SK-N-SH (cell line): ENCODE results near the gene ABCC4. TPM values are rescaled to one million over a fixed set of nuclear protein-coding genes. Genes with fewer than 3 reads are reported as not detected.

Experiments used
- CTCF ChIA-PET: fragments of 300-600, 350-600 bp; formaldehyde crosslinking; extraction: SDS; loops from one replicate; lab custom pipeline; 2021; lab: Yijun Ruan, JAX
- POLR2A ChIA-PET: fragments of 350-600 bp; sonication (Branson Sonifier 250); formaldehyde crosslinking; extraction: SDS; loops from one replicate; lab custom pipeline; 2020; ENCODE audit warnings: antibody characterized with exemption, inconsistent platforms; lab: Yijun Ruan, JAX
- DNase-seq: peaks from one replicate; pipeline ENCODE4 v3.0.0; 2012
- H2AFZ ChIP-seq: fragments of 200-600 bp; sonication (generic); 2 replicates; pipeline ENCODE4 v1.8.1; 2016; ENCODE audit warnings: antibody characterized with exemption, mild to moderate bottlenecking, low read depth
- H3F3A ChIP-seq: fragments of 200-600 bp; sonication (generic); replicated peaks from 2 replicates; pipeline ENCODE3; 2016; ENCODE audit warnings: antibody characterized with exemption, mild to moderate bottlenecking; ENCODE audit not compliant: insufficient read depth
- H3K27ac ChIP-seq, 2 experiments: fragments of 200-500 bp in 1 of 2; fragments of 200-600 bp in 1 of 2; sonication (Bioruptor generic) in 1 of 2; sonication (generic), shearing (Covaris generic) in 1 of 2; 2 replicates each; pipeline versions ENCODE4 v1.5.1 to v1.6.1; 2014 to 2016; ENCODE audit warnings: low read depth in 2 of 2, inconsistent platforms in 1 of 2, low read length in 1 of 2, mild to moderate bottlenecking in 1 of 2, mixed read lengths in 1 of 2
- H3K27me3 ChIP-seq: fragments of 200-600 bp; sonication (generic), shearing (Covaris generic); 2 replicates; pipeline ENCODE4 v1.6.1; 2016; ENCODE audit warnings: mixed run types; ENCODE audit not compliant: insufficient read depth
- H3K36me3 ChIP-seq, 2 experiments: fragments of 200-500 bp in 1 of 2; fragments of 200-600 bp in 1 of 2; sonication (Bioruptor generic) in 1 of 2; sonication (generic) in 1 of 2; replicated peaks in 1 of 2; 2 replicates each; pipeline versions ENCODE3 to v1.5.1; 2014 to 2016; ENCODE audit warnings: low read length in 1 of 2, mild to moderate bottlenecking in 1 of 2; ENCODE audit not compliant: insufficient read depth in 2 of 2, control insufficient read depth in 1 of 2
- H3K4me1 ChIP-seq, 2 experiments: fragments of 200-500 bp in 1 of 2; fragments of 200-600 bp in 1 of 2; sonication (Bioruptor generic) in 1 of 2; sonication (generic), shearing (Covaris generic) in 1 of 2; 2 replicates each; pipeline versions ENCODE4 v1.5.1 to v1.6.1; 2014 to 2016; ENCODE audit warnings: low read depth in 1 of 2, low read length in 1 of 2, mixed run types in 1 of 2; ENCODE audit not compliant: insufficient read depth in 2 of 2, control insufficient read depth in 1 of 2
- H3K4me2 ChIP-seq: fragments of 200-600 bp; sonication (generic), shearing (Covaris generic); 2 replicates; pipeline ENCODE4 v1.6.1; 2017; ENCODE audit warnings: mixed run types
- H3K4me3 ChIP-seq, 2 experiments: fragments of 200-500 bp in 1 of 2; fragments of 200-600 bp in 1 of 2; sonication (Bioruptor generic) in 1 of 2; sonication (generic), shearing (Covaris generic) in 1 of 2; 2 replicates each; pipeline versions ENCODE4 v1.5.1 to v1.8.1; 2014 to 2016; ENCODE audit warnings: low read depth in 2 of 2, inconsistent platforms in 1 of 2, low read length in 1 of 2, mild to moderate bottlenecking in 1 of 2, mixed read lengths in 1 of 2, moderate library complexity in 1 of 2
- H3K79me2 ChIP-seq: fragments of 200-600 bp; sonication (generic); 2 replicates; pipeline ENCODE4 v1.8.1; 2017; ENCODE audit warnings: mild to moderate bottlenecking; ENCODE audit not compliant: insufficient read depth
- H3K9ac ChIP-seq: fragments of 200-600 bp; sonication (generic); 2 replicates; pipeline ENCODE4 v1.6.1; 2017; ENCODE audit warnings: mixed run types
- H3K9me2 ChIP-seq: fragments of 200-600 bp; sonication (generic); 2 replicates; pipeline ENCODE4 v1.6.1; 2017; ENCODE audit warnings: mixed run types
- H3K9me3 ChIP-seq: fragments of 200-600 bp; sonication (generic); 2 replicates; pipeline ENCODE4 v1.6.1; 2017; ENCODE audit warnings: mixed run types, mild to moderate bottlenecking, moderate library complexity
- H4K20me1 ChIP-seq: fragments of 200-600 bp; sonication (generic); 2 replicates; pipeline ENCODE4 v1.6.1; 2017; ENCODE audit warnings: mild to moderate bottlenecking, mixed run types; ENCODE audit not compliant: insufficient read depth
- CHD2 ChIP-seq: fragments of 150-350 bp; IDR thresholded peaks from 2 replicates; pipeline ENCODE4 v1.6.1; 2018; ENCODE audit warnings: low read length; ENCODE audit not compliant: partially characterized antibody
- EP300 ChIP-seq, 2 experiments: IDR thresholded peaks; 2 replicates each; pipeline versions ENCODE4 v1.4.0 to v1.6.1; 2012; ENCODE audit warnings: borderline replicate concordance in 1 of 2, low read depth in 1 of 2, low read length in 1 of 2
- EZH2phosphoT487 ChIP-seq: fragments of 200-600 bp; sonication (generic); IDR thresholded peaks from 2 replicates; pipeline ENCODE4 v1.6.1; 2017; ENCODE audit warnings: low read depth, mixed run types, mild to moderate bottlenecking, antibody characterized with exemption, moderate library complexity, borderline replicate concordance
- FOSL2 ChIP-seq: IDR thresholded peaks from 2 replicates; pipeline ENCODE4 v1.4.0; 2012; ENCODE audit warnings: low read depth, mild to moderate bottlenecking, moderate library complexity, borderline replicate concordance
- FOXM1 ChIP-seq: IDR thresholded peaks from 2 replicates; pipeline ENCODE4 v1.4.0; 2012; ENCODE audit warnings: low read depth, mild to moderate bottlenecking
- MXI1 ChIP-seq: IDR thresholded peaks from 2 replicates; pipeline ENCODE4 v1.6.1; 2012; ENCODE audit warnings: mild to moderate bottlenecking, low read depth, low read length, improper control_type of control experiment
- POLR2AphosphoS5 ChIP-seq: IDR thresholded peaks from 2 replicates; pipeline ENCODE4 v1.6.1; 2012; ENCODE audit warnings: low read depth, low read length
- RFX5 ChIP-seq: IDR thresholded peaks from 2 replicates; pipeline ENCODE4 v1.6.1; 2012; ENCODE audit warnings: mild to moderate bottlenecking, improper control_type of control experiment, low read length
- SIN3A ChIP-seq: IDR thresholded peaks from 2 replicates; pipeline ENCODE4 v1.6.1; 2012; ENCODE audit warnings: low read depth, mild to moderate bottlenecking, low read length, moderate library complexity, borderline replicate concordance
- TAF1 ChIP-seq: IDR thresholded peaks from 2 replicates; pipeline ENCODE4 v1.6.1; 2012; ENCODE audit warnings: low read depth, mild to moderate bottlenecking, low read length, moderate library complexity, borderline replicate concordance
- USF1 ChIP-seq: IDR thresholded peaks from 2 replicates; pipeline ENCODE4 v1.4.0; 2012; ENCODE audit warnings: low read depth, borderline replicate concordance
- YY1 ChIP-seq: IDR thresholded peaks from 2 replicates; pipeline ENCODE4 v1.4.0; 2012; ENCODE audit warnings: low read depth, mild to moderate bottlenecking
- ZBTB33 ChIP-seq: IDR thresholded peaks from 2 replicates; pipeline ENCODE4 v1.4.0; 2012; ENCODE audit warnings: low read depth, borderline replicate concordance
- whole genome bisulfite sequencing: methylation state at CpG from one replicate; pipeline ENCODE4 v1.1.6; 2017; ENCODE audit warnings: low lambda C conversion rate; 5-methylcytosine and 5-hydroxymethylcytosine counted together
- polyA plus RNA-seq, 3 experiments: library from polyadenylated mRNA; depleted of rRNA; stranded (reverse); fragments of >200 nt; gene quantifications; 2 replicates each; pipeline ENCODE4 v1.2.3, GENCODE V29; 2012

Gene ABCC4
- polyA plus RNA-seq, 1 of the 3 experiments (the other 2 are of a cell fraction): 7.8 TPM

- TF ChIP-seq ZBTB33: 0 out of 2 replicates have a peak, but pooled peaks have one; percentile 21
- TF ChIP-seq USF1: no peak
- no peak for TF ChIP-seq SIN3A
- TF ChIP-seq MXI1: no peak
- TF ChIP-seq FOXM1: 0 out of 2 replicates have a peak, but pooled peaks have one; percentile 54
- peak; percentile 75 for TF ChIP-seq POLR2AphosphoS5
- TF ChIP-seq FOSL2: peak; percentile 99
- TF ChIP-seq YY1: no peak
These were observed 45.2 kb downstream of the ABCC4 start (continued) for GRCh38 chr13:95256091-95256490.

- POLR2A ChIA-PET: no interaction called here
- CTCF ChIA-PET: interaction anchor here (0.8 kb wide), 1 partner anchor 42 kb away, joined by 3 read pairs; no protein-coding TSS in a partner anchor
- H3K4me1 ChIP-seq: no peaks in the 10 kb centered on the region; a peak in 1 of 4 replicates
- H4K20me1 ChIP-seq: no peaks in the 10 kb centered on the region
- no peaks in the 10 kb centered on the region for H3K9me3 ChIP-seq
- H3K9ac ChIP-seq: no peak overlapping the region
- 97% methylated on average over 13 of the region's 13 CpGs for WGBS
- peak overlapping the region in 1 of 2 experiments; percentile 21; a peak in 2 of 4 replicates for H3K27ac ChIP-seq
- H3F3A ChIP-seq: no peaks in the 10 kb centered on the region
- H3K4me3 ChIP-seq: no peak overlapping the region
- no peak overlapping the region for H2AFZ ChIP-seq
- DNase-seq: no peak
- H3K9me2 ChIP-seq: no peaks in the 10 kb centered on the region
- H3K27me3 ChIP-seq: no peaks in the 10 kb centered on the region
- no peak for TF ChIP-seq TAF1
- TF ChIP-seq CHD2: no peak
- TF ChIP-seq RFX5: no peak
- TF ChIP-seq EP300 (IDR thresholded peaks at IDR 0.05; ENCODE audit: borderline replicate concordance in 1 of 2, low read depth in 1 of 2, low read length in 1 of 2): no peak
- no peak for TF ChIP-seq EZH2phosphoT487
- no peak overlapping the region for H3K4me2 ChIP-seq
- H3K36me3 ChIP-seq: no peaks in the 10 kb centered on the region
- H3K79me2 ChIP-seq: peaks cover 6% of the 10 kb centered on the region; the same call in 1 of the 2 replicates
These were observed 46.0 kb downstream of the ABCC4 start for GRCh38 chr13:95255072-95255732.
